Middle frontal gyrus (tissue), 1 donor: ENCODE measurements around the gene CDCP2.
"Not testable (repeated sequence)": the region's sequence is repeated elsewhere in the genome, so short reads cannot be mapped to it uniquely, and the experiment has no call there.

Source experiments
- DNase-seq: peaks from one replicate; pipeline ENCODE4 v3.0.0-alpha.2; 2015; ENCODE audit warnings: low spot score; ENCODE audit errors: extremely low spot score

Gene CDCP2

GRCh38 chr1:54094730-54095105, 58.1 kb downstream of the CDCP2 start:
- DNase-seq: not testable (repeated sequence)

DNA sequence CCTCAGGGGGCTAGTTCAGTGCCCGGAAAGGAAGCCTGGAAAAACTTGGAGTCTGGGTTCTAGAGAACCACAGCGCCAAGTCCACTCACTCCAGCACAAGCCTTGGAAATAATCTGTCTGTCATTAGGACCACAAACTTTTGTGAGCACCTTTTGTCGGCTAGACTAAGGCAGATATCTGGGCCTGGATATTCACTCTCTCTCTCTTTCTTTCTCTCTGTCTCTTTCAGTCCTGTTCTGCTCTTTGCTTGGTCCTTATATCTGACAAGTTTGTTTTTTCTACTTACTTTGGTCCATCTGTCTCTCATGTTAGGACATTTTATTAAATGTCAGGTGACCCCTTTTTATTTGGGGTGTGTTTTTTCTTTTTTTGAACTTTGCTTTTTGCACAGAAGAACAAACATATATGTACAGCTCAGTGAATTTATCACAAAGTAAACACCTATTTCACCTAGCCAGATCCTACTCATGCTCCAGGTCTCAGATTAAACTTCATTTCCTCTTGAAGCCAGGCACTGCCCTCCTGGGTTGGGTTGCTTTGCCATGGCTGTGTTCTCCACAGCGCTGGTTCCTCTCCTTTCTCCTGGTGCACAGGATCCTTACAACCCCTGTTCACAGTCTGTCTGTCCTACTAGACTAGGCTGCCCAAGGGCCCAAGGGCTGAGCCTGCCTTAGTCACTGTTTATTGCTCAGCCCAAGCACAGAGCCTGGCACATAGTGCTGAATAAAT, 58.6 kb downstream of the CDCP2 start:
- DNase-seq: no peak

GRCh38 chr1:54091666-54092065, 61.1 kb downstream of the CDCP2 start:
- no peak for DNase-seq

DNA sequence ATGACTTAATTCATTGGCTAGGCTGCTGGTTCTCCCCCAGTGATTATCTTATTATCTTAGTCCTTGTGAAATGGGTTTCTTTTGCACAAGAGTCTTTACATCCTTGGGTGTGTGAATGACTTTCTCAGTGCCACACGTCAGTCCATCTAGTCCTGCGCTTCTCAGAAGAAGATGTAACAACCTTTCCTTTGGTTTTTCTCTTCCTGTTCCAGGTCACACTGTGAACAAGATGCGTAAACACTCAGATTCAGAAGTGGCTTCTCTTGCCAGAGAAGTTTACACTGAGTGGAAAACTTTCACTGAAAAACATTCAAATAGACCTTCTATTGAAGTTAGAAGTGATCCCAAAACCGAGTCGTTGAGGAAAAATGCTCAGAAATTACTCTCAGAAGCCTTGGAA, 64.4 kb downstream of the CDCP2 start:
- no peak for DNase-seq

- no peak for DNase-seq
Observed at GRCh38 chr1:54086754-54087153, 66.0 kb downstream of the CDCP2 start.

- DNase-seq: no peak
Observed at GRCh38 chr1:54084794-54085193, 68.0 kb downstream of the CDCP2 start.
